Activated naive CD4-positive, alpha-beta T cell treated with anti-CD3 and anti-CD28 coated beads, Interleukin-2, amount 50 U/mL, for 24 hours (primary cell): ENCODE data around the gene STAT4.
A peak's percentile ranks its signal among the peaks of the same experiment; 100 is the strongest.

Experiments used
- H3K27ac Mint-ChIP-seq: one replicate; pipeline ENCODE4 v1.8.0; 2021; ENCODE audit warnings: mild to moderate bottlenecking, mixed read lengths
- H3K27me3 Mint-ChIP-seq: one replicate; pipeline ENCODE4 v1.8.0; 2021; ENCODE audit warnings: mixed read lengths
- H3K36me3 Mint-ChIP-seq: one replicate; pipeline ENCODE4 v1.8.0; 2021; ENCODE audit warnings: mixed read lengths
- H3K4me1 Mint-ChIP-seq: one replicate; pipeline ENCODE4 v1.8.0; 2021; ENCODE audit warnings: mixed read lengths
- H3K4me3 Mint-ChIP-seq: one replicate; pipeline ENCODE4 v1.8.0; 2021; ENCODE audit warnings: mild to moderate bottlenecking, mixed read lengths
- H3K9me3 Mint-ChIP-seq: one replicate; pipeline ENCODE4 v1.8.0; 2021; ENCODE audit warnings: mixed read lengths

The STAT4 gene

DNA sequence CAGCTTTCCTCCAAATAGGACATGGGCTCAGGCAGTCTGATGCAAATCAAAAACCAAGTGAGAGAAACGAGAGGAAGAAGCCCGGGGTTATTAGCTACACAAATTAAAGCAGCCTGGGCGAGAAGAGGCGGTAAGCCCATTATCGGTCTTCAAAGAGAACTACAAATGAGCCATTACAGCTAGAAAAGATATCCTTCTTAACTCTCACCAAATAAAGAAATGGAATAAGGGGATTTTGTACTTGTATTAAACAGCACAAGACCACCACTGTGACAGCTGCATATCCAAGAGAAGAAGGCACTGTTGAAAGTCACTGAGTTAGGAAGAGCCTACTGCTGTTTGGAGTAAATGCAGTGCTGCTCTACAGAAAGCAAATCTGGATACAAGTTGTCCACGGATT lies 169.5 kb downstream of the STAT4 start:
- Mint-ChIP-seq H3K9me3 (no peaks in the 10 kb centered on the region), H3K4me3 (no peak overlapping the region), H3K36me3 (peaks cover 47% of the 10 kb centered on the region), H3K27me3 (no peaks in the 10 kb centered on the region), H3K4me1 (peaks cover 83% of the 10 kb centered on the region), H3K27ac (peak overlapping the region; percentile 80)

DNA sequence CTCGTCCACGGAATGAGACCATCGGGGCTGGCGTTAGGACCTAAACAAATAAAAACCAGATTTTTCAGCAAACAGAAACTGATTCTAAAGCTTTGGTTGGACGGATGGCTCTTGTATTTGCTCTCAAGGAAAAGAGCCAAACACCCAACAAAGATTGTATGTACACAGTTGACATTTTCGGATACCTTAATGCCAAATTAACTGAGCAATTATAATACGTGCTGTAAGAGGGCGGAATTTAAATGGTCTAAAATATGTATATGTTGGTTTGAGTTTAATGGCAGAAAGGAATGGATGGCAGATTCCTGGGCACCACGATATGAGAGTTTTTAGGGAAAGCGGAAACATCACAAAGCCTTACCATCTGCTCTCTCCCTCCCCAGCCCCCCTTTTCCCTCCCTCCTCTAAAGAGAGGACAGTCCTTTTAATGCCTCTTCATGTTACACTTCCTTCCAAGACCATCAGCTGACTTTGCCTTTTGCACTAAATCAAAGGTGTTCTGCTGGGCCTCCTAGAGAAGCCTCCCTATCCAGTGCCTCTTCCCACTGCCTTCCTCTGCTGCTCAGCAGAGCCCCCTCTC lies 170.1 kb downstream of the STAT4 start:
- Mint-ChIP-seq H3K27ac (peak overlapping the region; percentile 83), H3K4me3 (peak overlapping the region; percentile 36), H3K27me3 (no peaks in the 10 kb centered on the region), H3K9me3 (no peaks in the 10 kb centered on the region), H3K36me3 (peaks cover 47% of the 10 kb centered on the region), H3K4me1 (peaks cover 77% of the 10 kb centered on the region)

- Mint-ChIP-seq H3K27ac (peak overlapping the region; percentile 83), H3K9me3 (no peaks in the 10 kb centered on the region), H3K27me3 (no peaks in the 10 kb centered on the region), H3K4me1 (peaks cover 73% of the 10 kb centered on the region), H3K4me3 (peak overlapping the region; percentile 36), H3K36me3 (peaks cover 48% of the 10 kb centered on the region)
These were observed 170.7 kb downstream of the STAT4 start for GRCh38 chr2:190979906-190980629.
